Stimulated activated CD4-positive, alpha-beta T cell treated with anti-CD3 and anti-CD28 coated beads, Interleukin-2, amount 100 ng/mL, for 24 hours (primary cell): ENCODE results near the gene NPHP4.

ENCODE experiments used
- DNase-seq, 2 donors: peaks; one replicate each; pipeline ENCODE4 v3.0.0-alpha.2; 2020

Gene NPHP4

GRCh38 chr1:5844442-5844841 lies 147.8 kb downstream of the NPHP4 start:
- DNase-seq: no peak

GRCh38 chr1:5843521-5844096 lies 148.6 kb downstream of the NPHP4 start:
- no peak for DNase-seq

GRCh38 chr1:5842679-5843078 lies 149.5 kb downstream of the NPHP4 start:
- DNase-seq: no peak

GRCh38 chr1:5840551-5841001 lies 151.6 kb downstream of the NPHP4 start:
- no peak for DNase-seq

GRCh38 chr1:5839881-5840550 lies 152.2 kb downstream of the NPHP4 start:
- no peak for DNase-seq

- no peak for DNase-seq
These were observed 152.9 kb downstream of the NPHP4 start for GRCh38 chr1:5839161-5839880.

- DNase-seq: no peak
These were observed 154.1 kb downstream of the NPHP4 start for GRCh38 chr1:5837976-5838653.

- DNase-seq: no peak
These were observed 155.3 kb downstream of the NPHP4 start for GRCh38 chr1:5836776-5837440.

- DNase-seq: no peak
These were observed 157.1 kb downstream of the NPHP4 start for GRCh38 chr1:5835179-5835562.

- DNase-seq: no peak
These were observed 157.6 kb downstream of the NPHP4 start for GRCh38 chr1:5834477-5835178.

GRCh38 chr1:5833911-5834310 lies 158.3 kb downstream of the NPHP4 start:
- DNase-seq: no peak

- DNase-seq: no peak
These were observed 159.0 kb downstream of the NPHP4 start for GRCh38 chr1:5832916-5833895.

GRCh38 chr1:5831600-5832335 lies 160.5 kb downstream of the NPHP4 start:
- no peak for DNase-seq

- DNase-seq: peak in 1 of 2 donors; percentile 8
These were observed 161.2 kb downstream of the NPHP4 start for GRCh38 chr1:5830771-5831599.

GRCh38 chr1:5829414-5829813 lies 162.8 kb downstream of the NPHP4 start:
- DNase-seq: no peak

GRCh38 chr1:5828308-5828935 lies 163.8 kb downstream of the NPHP4 start:
- no peak for DNase-seq

- no peak for DNase-seq
These were observed 164.7 kb downstream of the NPHP4 start for GRCh38 chr1:5827516-5827915.

GRCh38 chr1:5826601-5827000 lies 165.6 kb downstream of the NPHP4 start:
- no peak for DNase-seq

GRCh38 chr1:5822726-5823125 lies 169.5 kb downstream of the NPHP4 start:
- no peak for DNase-seq
